ENCODE results near the gene ANO4. TPM values are rescaled to one million over a fixed set of nuclear protein-coding genes. Genes with fewer than 3 reads are reported as not detected.
A peak's percentile ranks its signal among the peaks of the same experiment; 100 is the strongest.

The ANO4 gene
- polyA plus RNA-seq, 1 donor from 2014 or later, result not detected

GRCh38 chr12:100840748-100841147 lies 46.2 kb downstream of the ANO4 start:
- Mint-ChIP-seq H3K27ac (no peak overlapping the region), H3K4me1 (peaks cover 0 to 10% (median 5%) of the 10 kb centered on the region in 3 donors), H3K9me3 (peaks cover 0 to 2% (median 0%) of the 10 kb centered on the region in 3 donors), H3K36me3 (no peaks in the 10 kb centered on the region), H3K4me3 (no peak overlapping the region), H3K27me3 (peaks cover 2% of the 10 kb centered on the region)

GRCh38 chr12:100842156-100842555 lies 47.6 kb downstream of the ANO4 start:
- Mint-ChIP-seq H3K36me3 (no peaks in the 10 kb centered on the region), H3K4me3 (no peak overlapping the region), H3K27me3 (peaks cover 2% of the 10 kb centered on the region), H3K9me3 (no peaks in the 10 kb centered on the region), H3K27ac (no peak overlapping the region), H3K4me1 (peaks cover 0 to 10% (median 5%) of the 10 kb centered on the region in 3 donors)

- Mint-ChIP-seq H3K4me3 (no peak overlapping the region), H3K27ac (no peak overlapping the region), H3K27me3 (peaks cover 2% of the 10 kb centered on the region), H3K4me1 (peaks cover 0 to 10% (median 5%) of the 10 kb centered on the region in 3 donors), H3K9me3 (no peaks in the 10 kb centered on the region), H3K36me3 (no peaks in the 10 kb centered on the region)
Measured at GRCh38 chr12:100843061-100843460, 48.5 kb downstream of the ANO4 start.

- Mint-ChIP-seq H3K36me3 (no peaks in the 10 kb centered on the region), H3K27ac (no peak overlapping the region), H3K4me1 (peaks cover 0 to 10% (median 5%) of the 10 kb centered on the region in 3 donors), H3K27me3 (peaks cover 2% of the 10 kb centered on the region), H3K9me3 (no peaks in the 10 kb centered on the region), H3K4me3 (peak overlapping the region in 2 of 4 donors; percentile 15 to 54)
Measured at GRCh38 chr12:100845095-100845494, 50.5 kb downstream of the ANO4 start.

GRCh38 chr12:100851637-100852036 lies 57.1 kb downstream of the ANO4 start:
- peaks cover 2% of the 10 kb centered on the region for H3K27me3 Mint-ChIP-seq
- H3K36me3 Mint-ChIP-seq, result no peaks in the 10 kb centered on the region
- no peak overlapping the region for H3K27ac Mint-ChIP-seq
- H3K9me3 Mint-ChIP-seq, result peaks cover 0 to 2% (median 0%) of the 10 kb centered on the region in 3 donors
- H3K4me3 Mint-ChIP-seq, result no peak overlapping the region
- no peaks in the 10 kb centered on the region for H3K4me1 Mint-ChIP-seq

GRCh38 chr12:100857418-100857817 lies 62.8 kb downstream of the ANO4 start:
- no peak overlapping the region for H3K27ac Mint-ChIP-seq
- H3K9me3 Mint-ChIP-seq, result peaks cover 0 to 2% (median 2%) of the 10 kb centered on the region in 3 donors
- no peak overlapping the region for H3K4me3 Mint-ChIP-seq
- peaks cover 2% of the 10 kb centered on the region for H3K27me3 Mint-ChIP-seq
- no peaks in the 10 kb centered on the region for H3K36me3 Mint-ChIP-seq
- H3K4me1 Mint-ChIP-seq, result no peaks in the 10 kb centered on the region

GRCh38 chr12:100857971-100858370 lies 63.4 kb downstream of the ANO4 start:
- Mint-ChIP-seq H3K27me3 (peaks cover 2% of the 10 kb centered on the region), H3K4me3 (no peak overlapping the region), H3K9me3 (peaks cover 0 to 4% (median 2%) of the 10 kb centered on the region in 3 donors), H3K4me1 (no peaks in the 10 kb centered on the region), H3K36me3 (no peaks in the 10 kb centered on the region), H3K27ac (no peak overlapping the region)

- Mint-ChIP-seq H3K4me1 (no peaks in the 10 kb centered on the region), H3K27me3 (peaks cover 2% of the 10 kb centered on the region), H3K4me3 (no peak overlapping the region), H3K27ac (no peak overlapping the region), H3K9me3 (peaks cover 0 to 4% (median 2%) of the 10 kb centered on the region in 3 donors), H3K36me3 (no peaks in the 10 kb centered on the region)
Measured at GRCh38 chr12:100858656-100859055, 64.1 kb downstream of the ANO4 start.

- H3K36me3 Mint-ChIP-seq, result no peaks in the 10 kb centered on the region
- no peak overlapping the region for H3K27ac Mint-ChIP-seq
- H3K27me3 Mint-ChIP-seq, result peaks cover 2% of the 10 kb centered on the region
- peaks cover 0 to 4% (median 2%) of the 10 kb centered on the region in 3 donors for H3K9me3 Mint-ChIP-seq
- H3K4me1 Mint-ChIP-seq, result no peaks in the 10 kb centered on the region
- H3K4me3 Mint-ChIP-seq, result no peak overlapping the region
Measured at GRCh38 chr12:100859063-100859627, 64.6 kb downstream of the ANO4 start.

GRCh38 chr12:100860611-100861010 lies 66.0 kb downstream of the ANO4 start:
- H3K36me3 Mint-ChIP-seq, result no peaks in the 10 kb centered on the region
- H3K4me3 Mint-ChIP-seq, result no peak overlapping the region
- peaks cover 0 to 4% (median 4%) of the 10 kb centered on the region in 3 donors for H3K9me3 Mint-ChIP-seq
- H3K27me3 Mint-ChIP-seq, result no peaks in the 10 kb centered on the region
- H3K4me1 Mint-ChIP-seq, result no peaks in the 10 kb centered on the region
- no peak overlapping the region for H3K27ac Mint-ChIP-seq

GRCh38 chr12:100862676-100863075 lies 68.1 kb downstream of the ANO4 start:
- H3K4me3 Mint-ChIP-seq, result no peak overlapping the region
- no peak overlapping the region for H3K27ac Mint-ChIP-seq
- no peaks in the 10 kb centered on the region for H3K36me3 Mint-ChIP-seq
- H3K9me3 Mint-ChIP-seq, result peaks cover 0 to 4% (median 4%) of the 10 kb centered on the region in 3 donors
- H3K4me1 Mint-ChIP-seq, result no peaks in the 10 kb centered on the region
- H3K27me3 Mint-ChIP-seq, result no peaks in the 10 kb centered on the region

GRCh38 chr12:100864366-100864765 lies 69.8 kb downstream of the ANO4 start:
- Mint-ChIP-seq H3K36me3 (no peaks in the 10 kb centered on the region), H3K4me3 (no peak overlapping the region), H3K27me3 (no peaks in the 10 kb centered on the region), H3K4me1 (no peaks in the 10 kb centered on the region), H3K9me3 (peaks cover 0 to 4% (median 4%) of the 10 kb centered on the region in 3 donors), H3K27ac (no peak overlapping the region)

GRCh38 chr12:100867639-100868393 lies 73.2 kb downstream of the ANO4 start:
- Mint-ChIP-seq H3K9me3 (peaks cover 2 to 3% (median 2%) of the 10 kb centered on the region in 3 donors), H3K4me3 (no peak overlapping the region), H3K36me3 (no peaks in the 10 kb centered on the region), H3K27ac (no peak overlapping the region), H3K4me1 (no peaks in the 10 kb centered on the region), H3K27me3 (no peaks in the 10 kb centered on the region)

- H3K36me3 Mint-ChIP-seq, result no peaks in the 10 kb centered on the region
Measured at GRCh38 chr12:100868487-100868886, 73.9 kb downstream of the ANO4 start.

GRCh38 chr12:100871195-100871734 lies 76.7 kb downstream of the ANO4 start:
- Mint-ChIP-seq H3K27me3 (peaks cover 1% of the 10 kb centered on the region), H3K4me3 (no peak overlapping the region), H3K4me1 (no peaks in the 10 kb centered on the region), H3K9me3 (peaks cover 0 to 14% (median 3%) of the 10 kb centered on the region in 3 donors), H3K27ac (no peak overlapping the region), H3K36me3 (peaks cover 2% of the 10 kb centered on the region)

More at GRCh38 chr12:100868487-100868886, 73.9 kb downstream of the ANO4 start:
- Mint-ChIP-seq H3K27me3 (no peaks in the 10 kb centered on the region), H3K27ac (no peak overlapping the region), H3K9me3 (peaks cover 2 to 10% (median 3%) of the 10 kb centered on the region in 3 donors), H3K4me3 (no peak overlapping the region), H3K4me1 (no peaks in the 10 kb centered on the region)
